Mucosa of rectum (tissue), 2 donors: Measurements from ENCODE around the gene CCDC191.

Experiments
- H3K27ac ChIP-seq, 2 donors: one replicate each; pipeline ENCODE4 v1.7.0; 2013; ENCODE audit warnings: inconsistent platforms in 2 of 2, low read depth in 2 of 2, low read length in 2 of 2
- H3K27me3 ChIP-seq, 2 donors: one replicate each; pipeline ENCODE4 v1.7.0; 2013; ENCODE audit warnings: low read length in 2 of 2; ENCODE audit not compliant: control insufficient read depth in 2 of 2, insufficient read depth in 2 of 2
- H3K36me3 ChIP-seq, 2 donors: one replicate each; pipeline ENCODE4 v1.7.0; 2013; ENCODE audit warnings: low read length in 2 of 2; ENCODE audit not compliant: control insufficient read depth in 2 of 2, insufficient read depth in 2 of 2
- H3K4me1 ChIP-seq, 2 donors: one replicate each; pipeline ENCODE4 v1.7.0; 2013; ENCODE audit warnings: low read length in 2 of 2, mild to moderate bottlenecking in 1 of 2; ENCODE audit not compliant: control insufficient read depth in 2 of 2, insufficient read depth in 2 of 2
- H3K4me3 ChIP-seq, 2 donors: one replicate each; pipeline ENCODE4 v1.7.0; 2013; ENCODE audit warnings: low read length in 2 of 2
- H3K9ac ChIP-seq, 2 donors: one replicate each; pipeline ENCODE4 v1.7.0; 2013; ENCODE audit warnings: low read length in 2 of 2, low read depth in 1 of 2, mild to moderate bottlenecking in 1 of 2
- H3K9me3 ChIP-seq, 2 donors: one replicate each; pipeline ENCODE4 v1.7.0; 2013; ENCODE audit warnings: low read length in 2 of 2; ENCODE audit not compliant: control insufficient read depth in 2 of 2
- donor health status: healthy.
- donor health status: Normal muscosa, but diverticular disease.

Gene CCDC191

GRCh38 chr3:114060906-114061655 lies 4.8 kb upstream of the CCDC191 start:
- peaks cover 9% of the 10 kb centered on the region in 2 donors for H3K36me3 ChIP-seq
- no peaks in the 10 kb centered on the region for H3K9me3 ChIP-seq
- H3K4me1 ChIP-seq, result peaks cover 3 to 12% of the 10 kb centered on the region in 2 donors
- H3K4me3 ChIP-seq, result no peak overlapping the region
- no peak overlapping the region for H3K9ac ChIP-seq
- no peak overlapping the region for H3K27ac ChIP-seq
- H3K27me3 ChIP-seq, result no peaks in the 10 kb centered on the region

GRCh38 chr3:114058646-114059045 lies 2.3 kb upstream of the CCDC191 start:
- H3K27me3 ChIP-seq, result no peaks in the 10 kb centered on the region
- H3K4me1 ChIP-seq, result peaks cover 3 to 12% of the 10 kb centered on the region in 2 donors
- H3K9ac ChIP-seq, result no peak overlapping the region
- no peak overlapping the region for H3K27ac ChIP-seq
- no peaks in the 10 kb centered on the region for H3K36me3 ChIP-seq
- no peaks in the 10 kb centered on the region for H3K9me3 ChIP-seq
- H3K4me3 ChIP-seq, result no peak overlapping the region

- H3K27ac ChIP-seq, result peak overlapping the region; percentile 77 to 93
- H3K4me1 ChIP-seq, result peaks cover 3 to 12% of the 10 kb centered on the region in 2 donors
- H3K27me3 ChIP-seq, result no peaks in the 10 kb centered on the region
- peak overlapping the region; percentile 66 to 81 for H3K9ac ChIP-seq
- H3K9me3 ChIP-seq, result no peaks in the 10 kb centered on the region
- peak overlapping the region; percentile 99 to 100 for H3K4me3 ChIP-seq
- no peaks in the 10 kb centered on the region for H3K36me3 ChIP-seq
These were observed 653 bp upstream of the CCDC191 start for GRCh38 chr3:114057011-114057347.

GRCh38 chr3:114052216-114052615 lies 4.1 kb downstream of the CCDC191 start:
- H3K27me3 ChIP-seq, result no peaks in the 10 kb centered on the region
- H3K9ac ChIP-seq, result no peak overlapping the region
- H3K36me3 ChIP-seq, result no peaks in the 10 kb centered on the region
- H3K9me3 ChIP-seq, result no peaks in the 10 kb centered on the region
- peaks cover 0 to 3% of the 10 kb centered on the region in 2 donors for H3K4me1 ChIP-seq
- H3K27ac ChIP-seq, result no peak overlapping the region
- H3K4me3 ChIP-seq, result no peak overlapping the region

GRCh38 chr3:114043205-114043604 lies 13.1 kb downstream of the CCDC191 start:
- H3K27ac ChIP-seq, result no peak overlapping the region
- H3K9me3 ChIP-seq, result no peaks in the 10 kb centered on the region
- no peak overlapping the region for H3K9ac ChIP-seq
- H3K4me3 ChIP-seq, result no peak overlapping the region
- no peaks in the 10 kb centered on the region for H3K27me3 ChIP-seq
- no peaks in the 10 kb centered on the region for H3K4me1 ChIP-seq
- H3K36me3 ChIP-seq, result no peaks in the 10 kb centered on the region

- Histone ChIP-seq H3K27ac (no peak overlapping the region), H3K4me1 (no peaks in the 10 kb centered on the region), H3K4me3 (no peak overlapping the region), H3K27me3 (no peaks in the 10 kb centered on the region), H3K36me3 (peaks cover 3 to 8% of the 10 kb centered on the region in 2 donors), H3K9ac (no peak overlapping the region), H3K9me3 (no peaks in the 10 kb centered on the region)
These were observed 20.4 kb downstream of the CCDC191 start for GRCh38 chr3:114035896-114036295.

GRCh38 chr3:114034787-114035545 lies 21.4 kb downstream of the CCDC191 start:
- no peaks in the 10 kb centered on the region for H3K27me3 ChIP-seq
- no peaks in the 10 kb centered on the region for H3K9me3 ChIP-seq
- no peak overlapping the region for H3K9ac ChIP-seq
- H3K4me1 ChIP-seq, result no peaks in the 10 kb centered on the region
- no peak overlapping the region for H3K27ac ChIP-seq
- no peak overlapping the region for H3K4me3 ChIP-seq
- H3K36me3 ChIP-seq, result peaks cover 3 to 8% of the 10 kb centered on the region in 2 donors

GRCh38 chr3:114034211-114034610 lies 22.1 kb downstream of the CCDC191 start:
- H3K9ac ChIP-seq, result no peak overlapping the region
- H3K9me3 ChIP-seq, result no peaks in the 10 kb centered on the region
- H3K27ac ChIP-seq, result no peak overlapping the region
- no peaks in the 10 kb centered on the region for H3K4me1 ChIP-seq
- H3K4me3 ChIP-seq, result no peak overlapping the region
- no peaks in the 10 kb centered on the region for H3K27me3 ChIP-seq
- peaks cover 3 to 8% of the 10 kb centered on the region in 2 donors for H3K36me3 ChIP-seq

- H3K9ac ChIP-seq, result no peak overlapping the region
- no peak overlapping the region for H3K4me3 ChIP-seq
- H3K36me3 ChIP-seq, result peaks cover 3 to 8% of the 10 kb centered on the region in 2 donors
- H3K27me3 ChIP-seq, result no peaks in the 10 kb centered on the region
- H3K4me1 ChIP-seq, result no peaks in the 10 kb centered on the region
- no peaks in the 10 kb centered on the region for H3K9me3 ChIP-seq
- H3K27ac ChIP-seq, result no peak overlapping the region
These were observed 22.6 kb downstream of the CCDC191 start for GRCh38 chr3:114033721-114034120.

- Histone ChIP-seq H3K27me3 (no peaks in the 10 kb centered on the region), H3K4me3 (no peak overlapping the region), H3K27ac (no peak overlapping the region), H3K9me3 (no peaks in the 10 kb centered on the region), H3K9ac (no peak overlapping the region), H3K36me3 (no peaks in the 10 kb centered on the region), H3K4me1 (no peaks in the 10 kb centered on the region)
These were observed 30.0 kb downstream of the CCDC191 start for GRCh38 chr3:114026331-114026730.
